ENCODE data around the gene LECT2. TPM values are rescaled to one million over a fixed set of nuclear protein-coding genes. Genes with fewer than 3 reads are reported as not detected.
A peak's percentile ranks its signal among the peaks of the same experiment; 100 is the strongest.

LECT2 gene
- total and polyA plus RNA-seq, 4 donors = not detected

DNA sequence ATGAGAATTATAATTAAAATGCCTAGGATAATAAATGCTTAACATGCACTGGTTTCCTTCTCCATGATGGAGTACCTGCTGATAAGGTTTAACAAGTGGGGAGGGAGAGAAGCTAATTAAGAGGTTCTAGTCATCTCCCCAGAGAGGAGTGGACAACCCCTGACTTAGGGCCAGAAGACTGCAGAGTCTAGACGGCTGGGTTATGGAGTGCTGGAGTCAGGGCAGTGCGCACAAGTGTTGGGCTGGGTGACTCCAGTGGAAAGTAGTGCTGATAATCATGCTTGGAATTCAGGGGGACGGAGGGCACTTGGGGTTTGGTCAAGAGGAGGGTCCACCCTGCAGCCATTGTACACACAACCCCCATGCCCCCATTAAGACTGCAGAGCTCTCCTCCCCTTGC, 41.2 kb upstream of the LECT2 start:
- no peaks in the 10 kb centered on the region for H3K4me1 ChIP-seq (ENCODE audit: control insufficient read depth in 1 of 2, insufficient read depth in 2 of 2, low read length in 2 of 2)
- DNase-seq (no peak), ATAC-seq (ENCODE audit: low FRiP score) (no peak)
- H3K4me3 ChIP-seq (ENCODE audit: low read length in 2 of 2) = no peak overlapping the region
- no peaks in the 10 kb centered on the region for H3K9me3 ChIP-seq (ENCODE audit: control insufficient read depth, low read length)
- no peak overlapping the region for H3K27ac ChIP-seq (ENCODE audit: low read depth in 1 of 2, low read length in 2 of 2)
- WGBS, 2 donors = 44 to 48% methylated on average over 3 of the region's 3 CpGs
- H3K27me3 ChIP-seq (ENCODE audit: control insufficient read depth in 1 of 2, insufficient read depth in 2 of 2, low read length in 1 of 2) = no peaks in the 10 kb centered on the region
- H3K36me3 ChIP-seq (ENCODE audit: control insufficient read depth in 1 of 2, insufficient read depth in 2 of 2, low read length in 1 of 2) = no peaks in the 10 kb centered on the region
- intact Hi-C loops (cut with DNase I) = no loop called here

DNA sequence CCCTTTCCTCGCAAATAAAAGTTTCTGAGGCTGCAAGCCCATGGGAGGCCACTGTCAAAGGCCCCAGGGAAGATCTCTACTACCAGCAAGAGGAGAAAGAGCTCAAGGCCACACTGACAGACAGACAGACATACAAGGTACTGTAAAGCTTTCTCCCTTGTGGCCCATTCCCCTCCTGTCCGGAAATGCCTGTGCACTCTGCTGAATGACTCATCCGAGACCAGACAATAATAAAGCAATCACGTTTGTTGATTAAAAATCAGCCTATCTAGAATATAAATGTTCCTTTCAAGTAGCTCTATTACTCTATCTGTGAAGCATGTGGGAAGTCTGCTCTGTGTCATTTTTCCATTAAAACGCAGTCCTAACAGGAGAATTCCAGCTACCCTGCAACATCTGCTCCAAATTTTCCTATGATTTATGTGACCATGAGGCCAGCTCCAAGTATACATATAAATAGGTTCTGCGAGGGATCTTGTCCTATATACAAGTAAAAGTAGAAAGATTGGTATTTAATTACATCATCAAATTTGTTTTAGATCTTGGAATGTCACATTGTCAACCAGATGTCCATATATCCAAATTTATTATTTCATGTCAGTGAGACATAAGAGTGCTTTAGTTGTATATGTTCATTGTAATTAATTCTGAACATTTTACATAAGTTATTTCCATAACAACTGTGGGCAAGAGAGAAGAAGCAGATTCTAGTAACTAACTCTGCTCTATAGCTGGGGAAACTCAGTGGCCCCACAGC, 39.3 kb upstream of the LECT2 start:
- Histone ChIP-seq H3K27ac (ENCODE audit: low read depth in 1 of 2, low read length in 2 of 2) (no peak overlapping the region), H3K27me3 (ENCODE audit: control insufficient read depth in 1 of 2, insufficient read depth in 2 of 2, low read length in 1 of 2) (no peaks in the 10 kb centered on the region), H3K9me3 (ENCODE audit: control insufficient read depth, low read length) (no peaks in the 10 kb centered on the region), H3K4me1 (ENCODE audit: control insufficient read depth in 1 of 2, insufficient read depth in 2 of 2, low read length in 2 of 2) (no peaks in the 10 kb centered on the region), H3K4me3 (ENCODE audit: low read length in 2 of 2) (no peak overlapping the region), H3K36me3 (ENCODE audit: control insufficient read depth in 1 of 2, insufficient read depth in 2 of 2, low read length in 1 of 2) (no peaks in the 10 kb centered on the region)
- DNase-seq (no peak), ATAC-seq (ENCODE audit: low FRiP score) (peak; percentile 49)
- intact Hi-C loops (cut with DNase I) = no loop called here
- 30 to 40% methylated on average over 6 of the region's 6 CpGs for WGBS, 2 donors

DNA sequence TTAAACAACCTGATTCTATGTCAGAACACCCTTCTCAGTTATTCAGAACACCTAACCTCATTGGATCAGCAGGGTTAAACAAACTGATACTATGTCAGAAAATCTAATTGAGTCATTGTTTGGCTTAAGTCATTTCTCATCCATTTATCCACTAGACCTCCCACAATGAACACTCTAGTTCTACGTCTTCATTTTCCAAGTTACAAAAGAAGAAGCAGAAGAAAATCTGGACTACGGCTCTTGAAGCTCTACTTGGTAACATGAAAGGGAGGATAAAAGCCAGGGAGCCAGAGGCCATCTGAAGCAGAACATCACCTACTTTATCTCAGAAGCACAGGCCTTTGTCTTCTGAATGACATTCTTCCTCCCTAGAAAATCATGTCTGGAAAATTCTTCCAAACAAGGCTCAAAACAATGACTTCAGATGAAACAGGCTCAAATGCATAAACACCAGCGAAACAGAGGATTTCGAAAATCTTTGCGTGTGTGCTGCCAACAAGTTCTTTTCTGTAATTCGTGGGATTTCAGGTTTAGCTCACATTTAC, 38.6 kb upstream of the LECT2 start:
- intact Hi-C loops (cut with DNase I) = no loop called here
- no peak overlapping the region for H3K4me3 ChIP-seq (ENCODE audit: low read length in 2 of 2)
- no peaks in the 10 kb centered on the region for H3K4me1 ChIP-seq (ENCODE audit: control insufficient read depth in 1 of 2, insufficient read depth in 2 of 2, low read length in 2 of 2)
- no peak for DNase-seq
- no peaks in the 10 kb centered on the region for H3K27me3 ChIP-seq (ENCODE audit: control insufficient read depth in 1 of 2, insufficient read depth in 2 of 2, low read length in 1 of 2)
- no peak overlapping the region for H3K27ac ChIP-seq (ENCODE audit: low read depth in 1 of 2, low read length in 2 of 2)
- H3K9me3 ChIP-seq (ENCODE audit: control insufficient read depth, low read length) = no peaks in the 10 kb centered on the region
- H3K36me3 ChIP-seq (ENCODE audit: control insufficient read depth in 1 of 2, insufficient read depth in 2 of 2, low read length in 1 of 2) = no peaks in the 10 kb centered on the region
- WGBS, 2 donors = 58 to 60% methylated on average over 6 of the region's 6 CpGs
- peak; percentile 15 for ATAC-seq (ENCODE audit: low FRiP score)

DNA sequence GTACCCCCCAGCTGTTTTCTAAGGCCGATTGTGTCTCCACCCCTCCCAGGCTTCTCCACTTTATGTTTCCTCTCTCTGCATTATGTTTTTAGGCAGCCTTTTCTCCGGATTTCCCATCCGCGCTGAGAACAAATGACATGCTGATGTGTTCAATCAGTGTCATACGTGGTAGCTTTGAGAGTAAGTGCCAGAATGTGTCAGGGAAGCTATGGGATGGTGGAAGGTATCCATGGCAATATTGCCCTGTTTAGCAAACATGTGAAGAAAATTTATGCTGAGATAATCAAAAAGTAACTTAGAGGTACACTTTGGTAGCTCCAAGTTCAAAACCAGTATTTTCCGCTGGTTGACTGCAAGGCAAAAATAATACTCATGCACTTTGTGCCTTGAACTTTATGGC, 36.6 kb upstream of the LECT2 start:
- peaks cover 7 to 9% of the 10 kb centered on the region in 2 donors for H3K4me1 ChIP-seq (ENCODE audit: control insufficient read depth in 1 of 2, insufficient read depth in 2 of 2, low read length in 2 of 2)
- ATAC-seq (ENCODE audit: low FRiP score) (no peak), DNase-seq (no peak)
- H3K4me3 ChIP-seq (ENCODE audit: low read length in 2 of 2) = no peak overlapping the region
- no peaks in the 10 kb centered on the region for H3K9me3 ChIP-seq (ENCODE audit: control insufficient read depth, low read length)
- H3K36me3 ChIP-seq (ENCODE audit: control insufficient read depth in 1 of 2, insufficient read depth in 2 of 2, low read length in 1 of 2) = no peaks in the 10 kb centered on the region
- no peaks in the 10 kb centered on the region for H3K27me3 ChIP-seq (ENCODE audit: control insufficient read depth in 1 of 2, insufficient read depth in 2 of 2, low read length in 1 of 2)
- H3K27ac ChIP-seq (ENCODE audit: low read depth in 1 of 2, low read length in 2 of 2) = no peak overlapping the region
- WGBS, 2 donors = 89 to 90% methylated on average over 6 of the region's 6 CpGs
- intact Hi-C loops (cut with DNase I) = no loop called here

DNA sequence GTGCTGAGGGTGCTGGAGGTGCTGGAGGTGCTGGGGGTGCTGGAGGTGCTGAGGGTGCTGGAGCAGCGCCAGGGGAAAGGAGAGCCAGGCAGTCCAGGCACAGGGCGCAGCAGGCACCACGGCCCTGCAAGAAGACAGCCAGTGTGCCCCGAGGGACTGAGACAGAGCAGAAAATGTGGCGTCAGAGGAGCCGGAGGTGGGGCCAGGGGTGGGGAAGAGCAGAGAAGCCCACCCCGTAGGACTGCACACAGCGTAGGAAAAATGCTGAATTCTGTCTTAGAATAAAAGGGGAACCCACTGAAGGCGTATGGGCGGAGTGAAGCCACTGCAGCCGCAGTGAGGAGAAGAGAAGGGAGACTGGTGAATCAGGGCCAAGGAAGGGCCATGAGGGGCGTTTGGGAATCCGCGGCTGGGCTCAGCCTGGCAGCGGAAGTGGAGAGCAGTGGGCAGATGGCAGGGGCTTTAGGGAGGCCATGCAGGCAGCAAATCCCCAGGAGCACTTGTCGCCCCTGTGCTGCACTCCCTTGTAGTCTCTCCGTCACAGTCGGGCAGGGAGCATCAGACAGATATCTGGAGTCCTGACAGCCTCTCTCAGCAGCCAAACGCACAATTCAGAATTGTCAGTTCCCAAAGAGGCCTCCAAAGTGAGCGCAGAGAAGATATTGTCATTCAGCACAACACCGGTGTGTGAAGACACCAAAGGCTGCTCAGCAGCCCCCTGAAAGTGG, 35.9 kb upstream of the LECT2 start:
- ATAC-seq (ENCODE audit: low FRiP score) = no peak
- Histone ChIP-seq H3K27me3 (ENCODE audit: control insufficient read depth in 1 of 2, insufficient read depth in 2 of 2, low read length in 1 of 2) (no peaks in the 10 kb centered on the region), H3K4me1 (ENCODE audit: control insufficient read depth in 1 of 2, insufficient read depth in 2 of 2, low read length in 2 of 2) (peaks cover 7 to 12% of the 10 kb centered on the region in 2 donors), H3K9me3 (ENCODE audit: control insufficient read depth, low read length) (no peaks in the 10 kb centered on the region), H3K4me3 (ENCODE audit: low read length in 2 of 2) (no peak overlapping the region), H3K36me3 (ENCODE audit: control insufficient read depth in 1 of 2, insufficient read depth in 2 of 2, low read length in 1 of 2) (no peaks in the 10 kb centered on the region), H3K27ac (ENCODE audit: low read depth in 1 of 2, low read length in 2 of 2) (no peak overlapping the region)
- intact Hi-C loops (cut with DNase I) = no loop called here
- peak in 1 of 2 donors; percentile 57 for DNase-seq
- 87 to 89% methylated on average over 21 of the region's 21 CpGs for WGBS, 2 donors

DNA sequence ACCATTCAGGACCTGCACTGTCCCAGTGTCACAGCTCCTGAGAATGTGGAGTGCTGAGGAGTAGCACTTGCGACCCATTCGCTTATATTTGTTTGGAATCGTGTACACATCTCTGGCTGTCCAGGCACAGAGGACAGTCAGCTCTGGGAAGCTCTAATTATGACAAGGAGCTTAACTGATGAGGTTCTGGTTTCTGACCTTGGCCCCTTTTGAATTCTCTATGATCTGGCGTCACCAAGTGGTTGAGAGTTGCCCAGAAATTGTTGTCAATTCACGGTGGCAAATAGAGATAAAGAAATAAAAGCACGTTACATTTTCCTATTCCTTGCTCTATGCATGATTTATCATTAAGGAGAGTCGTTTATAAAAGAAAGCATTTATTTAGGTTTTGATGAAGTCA, 34.9 kb upstream of the LECT2 start:
- H3K27me3 ChIP-seq (ENCODE audit: control insufficient read depth in 1 of 2, insufficient read depth in 2 of 2, low read length in 1 of 2) = no peaks in the 10 kb centered on the region
- H3K27ac ChIP-seq (ENCODE audit: low read depth in 1 of 2, low read length in 2 of 2) = no peak overlapping the region
- intact Hi-C loops (cut with DNase I) = no loop called here
- no peak for ATAC-seq (ENCODE audit: low FRiP score)
- peaks cover 7 to 12% of the 10 kb centered on the region in 2 donors for H3K4me1 ChIP-seq (ENCODE audit: control insufficient read depth in 1 of 2, insufficient read depth in 2 of 2, low read length in 2 of 2)
- no peak for DNase-seq
- no peaks in the 10 kb centered on the region for H3K36me3 ChIP-seq (ENCODE audit: control insufficient read depth in 1 of 2, insufficient read depth in 2 of 2, low read length in 1 of 2)
- no peaks in the 10 kb centered on the region for H3K9me3 ChIP-seq (ENCODE audit: control insufficient read depth, low read length)
- no peak overlapping the region for H3K4me3 ChIP-seq (ENCODE audit: low read length in 2 of 2)
- 82 to 84% methylated on average over 7 of the region's 7 CpGs for WGBS, 2 donors

DNA sequence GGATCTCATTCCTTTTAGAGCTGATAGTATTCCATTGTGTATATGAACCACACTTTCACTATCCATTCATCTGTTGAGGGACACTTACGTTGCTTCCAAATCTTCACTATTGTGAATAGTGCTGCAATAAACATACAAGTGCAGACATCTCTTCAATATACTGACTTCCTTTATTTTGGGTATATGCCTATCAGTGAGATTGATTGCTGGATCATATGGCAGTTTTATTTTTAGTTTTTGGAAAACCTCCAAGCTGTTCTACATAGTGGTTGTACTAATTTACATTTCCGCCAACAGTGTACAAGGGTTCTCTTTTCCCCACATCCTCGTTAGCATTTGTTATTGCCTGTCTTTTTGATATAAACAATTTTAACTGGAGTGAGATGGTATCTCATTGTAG, 33.8 kb upstream of the LECT2 start:
- no peaks in the 10 kb centered on the region for H3K9me3 ChIP-seq (ENCODE audit: control insufficient read depth, low read length)
- no peak overlapping the region for H3K27ac ChIP-seq (ENCODE audit: low read depth in 1 of 2, low read length in 2 of 2)
- 92 to 96% methylated on average over 3 of the region's 3 CpGs for WGBS, 2 donors
- H3K4me3 ChIP-seq (ENCODE audit: low read length in 2 of 2) = no peak overlapping the region
- intact Hi-C loops (cut with DNase I) = no loop called here
- no peaks in the 10 kb centered on the region for H3K36me3 ChIP-seq (ENCODE audit: control insufficient read depth in 1 of 2, insufficient read depth in 2 of 2, low read length in 1 of 2)
- ATAC-seq (ENCODE audit: low FRiP score) = no peak
- H3K27me3 ChIP-seq (ENCODE audit: control insufficient read depth in 1 of 2, insufficient read depth in 2 of 2, low read length in 1 of 2) = no peaks in the 10 kb centered on the region
- no peak for DNase-seq
- H3K4me1 ChIP-seq (ENCODE audit: control insufficient read depth in 1 of 2, insufficient read depth in 2 of 2, low read length in 2 of 2) = peaks cover 7 to 12% of the 10 kb centered on the region in 2 donors

DNA sequence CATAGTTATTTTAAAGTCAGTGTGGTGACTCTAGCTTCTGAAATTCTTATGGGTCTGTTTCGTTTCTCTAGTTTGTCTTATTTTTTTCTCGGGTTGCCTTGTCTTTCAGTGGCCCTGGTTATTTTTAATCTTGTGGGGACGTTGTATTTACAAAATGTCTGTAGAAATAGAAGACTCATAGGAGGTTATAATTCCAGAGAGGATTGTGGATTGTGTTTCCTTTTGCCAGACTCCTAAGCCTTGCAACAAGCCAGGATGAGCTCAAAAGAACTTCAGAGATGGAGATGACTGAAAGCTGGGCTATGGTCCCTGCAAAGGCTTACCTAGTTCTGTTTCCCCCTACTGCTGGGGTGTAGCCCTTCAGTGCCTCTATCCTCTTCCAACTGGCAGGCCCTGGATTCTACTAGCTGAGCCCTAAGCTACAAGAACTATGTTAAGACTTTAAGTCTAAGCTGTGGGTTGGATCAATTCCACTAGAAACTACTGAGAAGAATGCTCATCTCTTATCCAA, 32.2 kb upstream of the LECT2 start:
- intact Hi-C loops (cut with DNase I) = loop anchor here in 1 of 2 donors (2.0 kb wide), 2 partner anchors 30 to 72 kb away; no protein-coding TSS in a partner anchor
- ATAC-seq (ENCODE audit: low FRiP score) = peak; percentile 60

More for the DNA sequence above, 32.2 kb upstream of the LECT2 start:
- no peaks in the 10 kb centered on the region for H3K27me3 ChIP-seq (ENCODE audit: control insufficient read depth in 1 of 2, insufficient read depth in 2 of 2, low read length in 1 of 2)
- H3K36me3 ChIP-seq (ENCODE audit: control insufficient read depth in 1 of 2, insufficient read depth in 2 of 2, low read length in 1 of 2) = no peaks in the 10 kb centered on the region
- peak in 1 of 2 donors; percentile 9 for DNase-seq
- peak overlapping the region; percentile 79 to 82 for H3K27ac ChIP-seq (ENCODE audit: low read depth in 1 of 2, low read length in 2 of 2)
- H3K9me3 ChIP-seq (ENCODE audit: control insufficient read depth, low read length) = no peaks in the 10 kb centered on the region
- no peak overlapping the region for H3K4me3 ChIP-seq (ENCODE audit: low read length in 2 of 2)
- 6 to 8% methylated on average over 3 of the region's 3 CpGs for WGBS, 2 donors
- H3K4me1 ChIP-seq (ENCODE audit: control insufficient read depth in 1 of 2, insufficient read depth in 2 of 2, low read length in 2 of 2) = peaks cover 7 to 12% of the 10 kb centered on the region in 2 donors
